Endodermal cell (in vitro differentiated cells): ENCODE measurements around the gene APOA5. TPM values are rescaled to one million over a fixed set of nuclear protein-coding genes. Genes with fewer than 3 reads are reported as not detected.

ENCODE experiments used
- DNase-seq: peaks from one replicate; pipeline ENCODE4 v3.0.0-alpha.2; 2017
- H3K27ac ChIP-seq: 2 replicates; pipeline ENCODE4 v1.5.1; 2013; ENCODE audit warnings: mild to moderate bottlenecking, low read depth, low read length, moderate library complexity
- H3K27me3 ChIP-seq: 2 replicates; pipeline ENCODE4 v1.6.1; 2013; ENCODE audit warnings: mild to moderate bottlenecking, low read length, moderate library complexity; ENCODE audit not compliant: insufficient read depth, control insufficient read depth, poor library complexity, severe bottlenecking
- H3K36me3 ChIP-seq: 2 replicates; pipeline ENCODE4 v1.7.0; 2013; ENCODE audit warnings: mild to moderate bottlenecking, low read length, moderate library complexity; ENCODE audit not compliant: control insufficient read depth, insufficient read depth
- H3K4me1 ChIP-seq: one replicate; pipeline ENCODE4 v1.7.0; 2013; ENCODE audit warnings: low read length; ENCODE audit not compliant: control insufficient read depth, insufficient read depth
- H3K4me3 ChIP-seq: 2 replicates; pipeline ENCODE4 v1.5.1; 2013; ENCODE audit warnings: mild to moderate bottlenecking, low read length, moderate library complexity
- H3K9ac ChIP-seq: 2 replicates; pipeline ENCODE4 v1.6.1; 2013; ENCODE audit warnings: mild to moderate bottlenecking, low read length, moderate library complexity; ENCODE audit not compliant: poor library complexity, severe bottlenecking; ENCODE audit errors: extremely low read depth
- H3K9me3 ChIP-seq: 2 replicates; pipeline ENCODE4 v1.6.1; 2013; ENCODE audit warnings: mild to moderate bottlenecking, low read length, moderate library complexity; ENCODE audit not compliant: control insufficient read depth
- H3K27ac Mint-ChIP-seq: 2 replicates; pipeline ENCODE4 v1.8.0; 2020; ENCODE audit warnings: mixed read lengths
- H3K27me3 Mint-ChIP-seq: 2 replicates; pipeline ENCODE4 v1.8.0; 2021; ENCODE audit warnings: mild to moderate bottlenecking, mixed read lengths; ENCODE audit not compliant: insufficient read depth
- H3K36me3 Mint-ChIP-seq: 2 replicates; pipeline ENCODE4 v1.8.0; 2020; ENCODE audit warnings: low read depth, mixed read lengths
- H3K4me1 Mint-ChIP-seq: 2 replicates; pipeline ENCODE4 v1.8.0; 2020; ENCODE audit warnings: mixed read lengths
- H3K4me3 Mint-ChIP-seq: 2 replicates; pipeline ENCODE4 v1.8.0; 2020; ENCODE audit warnings: mild to moderate bottlenecking, moderate library complexity, mixed read lengths
- H3K9me3 Mint-ChIP-seq: 2 replicates; pipeline ENCODE4 v1.8.0; 2020; ENCODE audit warnings: mild to moderate bottlenecking, mixed read lengths
- CTCF ChIP-seq: fragments of 200-600 bp; sonication (generic); conservative IDR thresholded peaks from 2 replicates; pipeline ENCODE4 v1.5.0; 2021; ENCODE audit warnings: antibody characterized with exemption, mild to moderate bottlenecking
- WGBS, 2 experiments: methylation state at CpG; one replicate each; pipeline versions ENCODE4 v1.1.5 to v1.1.7; 2013; ENCODE audit warnings: missing lambda C conversion rate in 2 of 2, mixed read lengths in 1 of 2; ENCODE audit not compliant: insufficient coverage in 1 of 2, insufficient read length in 1 of 2; 5-methylcytosine and 5-hydroxymethylcytosine counted together
- long read RNA-seq, 4 experiments: library from polyadenylated mRNA in 2 of 4; library from RNA in 1 of 4; library from capped mRNA in 1 of 4; stranded (forward) in 3 of 4; unstranded in 1 of 4; transcript quantifications; one replicate each; pipeline ENCODE4 v2.0.0, GENCODE V29; 2020 to 2021; ENCODE audit warnings: inconsistent platforms in 1 of 4
- polyA plus RNA-seq, 2 experiments: library from polyadenylated mRNA; stranded (reverse); fragments of 50-300 nt; gene quantifications; one replicate each; pipeline ENCODE4 v1.2.3, GENCODE V29; 2013
- total RNA-seq, 2 donors: library from RNA; stranded (reverse); fragmentation: NEBNext Ultra II Directional in 1 of 2; extraction: Animal tissue kit (Norgen Biotek cat#: 25700) in 1 of 2; gene quantifications; 2 replicates in 1 of 2; 3 replicates in 1 of 2; pipeline ENCODE4 v1.2.1, GENCODE V29; 2021

APOA5 gene
- not detected for total RNA-seq
- polyA plus RNA-seq (2013, experiment 1 of 2) = not detected
- not detected for polyA plus RNA-seq (2013, experiment 2 of 2)
- long read RNA-seq, experiment 1 = 0 reads
- long read RNA-seq, experiment 2 = 0 reads
- long read RNA-seq, experiment 3 = 0 reads
- long read RNA-seq, experiment 4 = 0 reads

- Mint-ChIP-seq H3K27ac (no peak within 1 kb of the TSS), H3K4me1 (peaks cover 19% of the 10 kb centered on the region), H3K27me3 (peaks cover 27% of the 10 kb centered on the region), H3K36me3 (peaks cover 4% of the 10 kb centered on the region), H3K9me3 (no peaks in the 10 kb centered on the region), H3K4me3 (peak within 1 kb of the TSS; percentile 9)
- 93 to 100% methylated on average over 2 to 7 of the region's 7 CpGs for WGBS, 2 experiments
- TF ChIP-seq CTCF = no peak
- DNase-seq = no peak
- no peak within 1 kb of the TSS for H3K27ac ChIP-seq
- no peak within 1 kb of the TSS for H3K9ac ChIP-seq
- no peaks in the 10 kb centered on the region for H3K9me3 ChIP-seq
- H3K36me3 ChIP-seq = no peaks in the 10 kb centered on the region
- H3K4me3 ChIP-seq = no peak within 1 kb of the TSS
- peaks cover 6% of the 10 kb centered on the region for H3K27me3 ChIP-seq
- H3K4me1 ChIP-seq = peaks cover 5% of the 10 kb centered on the region
These were observed at the start of gene APOA5 for GRCh38 chr11:116791813-116792143. Gene APOA5, minus strand, starts transcription at chr11:116791879. Its CDS starts 19 bp downstream, at chr11:116791860.

GRCh38 chr11:116840746-116841296 lies 49.1 kb upstream of the APOA5 start:
- H3K27ac ChIP-seq = no peak overlapping the region
- no peaks in the 10 kb centered on the region for H3K9me3 Mint-ChIP-seq
- H3K27me3 Mint-ChIP-seq = no peaks in the 10 kb centered on the region
- H3K27me3 ChIP-seq = no peaks in the 10 kb centered on the region
- 80 to 90% methylated on average over 8 to 9 of the region's 9 CpGs for WGBS, 2 experiments
- H3K4me1 ChIP-seq = peaks cover 34% of the 10 kb centered on the region
- peaks cover 23% of the 10 kb centered on the region for H3K36me3 Mint-ChIP-seq
- H3K27ac Mint-ChIP-seq = no peak overlapping the region
- no peaks in the 10 kb centered on the region for H3K9me3 ChIP-seq
- peaks cover 54% of the 10 kb centered on the region for H3K4me1 Mint-ChIP-seq
- no peak overlapping the region for H3K4me3 ChIP-seq
- no peak overlapping the region for H3K9ac ChIP-seq
- H3K4me3 Mint-ChIP-seq = no peak overlapping the region
- TF ChIP-seq CTCF = no peak
- no peak for DNase-seq
- H3K36me3 ChIP-seq = peaks cover 11% of the 10 kb centered on the region

- no peak overlapping the region for H3K4me3 Mint-ChIP-seq
- Histone ChIP-seq H3K27ac (no peak overlapping the region), H3K9ac (no peak overlapping the region), H3K4me1 (peaks cover 39% of the 10 kb centered on the region), H3K36me3 (peaks cover 7% of the 10 kb centered on the region), H3K4me3 (no peak overlapping the region), H3K27me3 (no peaks in the 10 kb centered on the region), H3K9me3 (no peaks in the 10 kb centered on the region)
- no peak overlapping the region for H3K27ac Mint-ChIP-seq
- H3K4me1 Mint-ChIP-seq = peaks cover 56% of the 10 kb centered on the region
- TF ChIP-seq CTCF = peak; percentile 59
- H3K36me3 Mint-ChIP-seq = peaks cover 18% of the 10 kb centered on the region
- no peaks in the 10 kb centered on the region for H3K27me3 Mint-ChIP-seq
- DNase-seq = peak; percentile 73
- 78 to 82% methylated on average over 3 to 6 of the region's 6 CpGs for WGBS, 2 experiments
- no peaks in the 10 kb centered on the region for H3K9me3 Mint-ChIP-seq
These were observed 48.6 kb upstream of the APOA5 start for GRCh38 chr11:116840224-116840745.
